ENCODE results near the gene CHMP4B.

CHMP4B gene

DNA sequence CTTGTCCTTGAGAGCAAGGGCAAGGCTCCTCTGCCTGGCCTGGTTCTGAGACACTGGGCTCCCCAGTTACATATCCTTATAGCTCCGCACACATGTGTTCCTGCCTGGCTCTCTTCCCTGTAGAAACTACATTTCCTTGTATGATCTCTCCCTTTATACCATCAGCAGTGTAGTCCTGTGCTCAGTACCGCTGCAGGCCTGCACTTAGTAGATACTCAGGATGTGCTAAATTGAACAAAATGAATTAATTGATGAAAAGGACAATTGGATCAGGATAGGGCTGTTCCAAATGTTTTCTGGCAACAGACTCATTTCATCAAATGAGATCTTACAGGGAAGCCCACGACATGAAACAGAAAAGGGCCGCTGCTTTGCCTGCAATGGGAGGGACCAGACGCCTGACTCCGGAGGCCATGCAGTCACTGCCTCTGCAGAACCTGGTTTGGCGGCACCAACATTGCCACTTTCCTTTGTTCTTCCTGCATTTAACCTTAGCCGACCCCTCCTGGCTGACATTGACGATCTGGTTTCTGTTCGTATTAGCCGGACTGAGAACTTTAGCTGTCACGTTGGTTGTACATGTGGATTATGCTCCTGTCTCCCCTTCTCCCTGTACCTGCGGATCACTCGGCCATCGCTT is 53.3 kb downstream of the CHMP4B start:
- DNase-seq (ENCODE audit: low spot score): no peak

DNA sequence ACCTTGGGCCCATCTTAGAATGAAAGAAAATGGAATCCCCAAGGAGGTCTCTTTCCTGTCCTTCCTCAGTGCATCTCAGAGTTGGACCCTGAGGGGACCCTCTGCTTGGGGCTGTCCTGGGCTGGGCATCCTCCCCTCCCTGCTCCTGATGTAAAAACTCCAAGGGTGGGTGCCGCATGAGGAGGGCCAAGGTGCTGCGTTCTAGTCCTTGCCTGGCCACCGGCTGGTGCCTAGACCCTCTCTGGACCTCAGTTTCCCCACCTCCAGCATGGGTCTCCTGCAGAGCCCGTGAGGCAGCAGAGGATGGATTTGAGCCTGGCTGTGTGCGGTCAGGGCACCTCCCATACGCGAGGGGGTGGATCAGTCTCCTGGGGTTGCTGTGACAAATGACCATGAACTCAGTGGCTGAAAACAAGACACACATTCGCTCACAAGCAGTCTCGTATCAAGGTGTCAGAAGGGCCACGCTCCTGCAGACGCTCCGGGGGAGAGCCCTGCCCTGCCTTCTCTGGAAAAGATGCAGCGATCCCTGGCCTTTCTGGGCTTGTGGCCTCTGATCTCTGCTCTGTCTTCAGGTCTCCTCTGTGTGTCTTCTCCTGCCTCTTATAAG is 54.7 kb downstream of the CHMP4B start:
- no peak for DNase-seq (ENCODE audit: low spot score)

DNA sequence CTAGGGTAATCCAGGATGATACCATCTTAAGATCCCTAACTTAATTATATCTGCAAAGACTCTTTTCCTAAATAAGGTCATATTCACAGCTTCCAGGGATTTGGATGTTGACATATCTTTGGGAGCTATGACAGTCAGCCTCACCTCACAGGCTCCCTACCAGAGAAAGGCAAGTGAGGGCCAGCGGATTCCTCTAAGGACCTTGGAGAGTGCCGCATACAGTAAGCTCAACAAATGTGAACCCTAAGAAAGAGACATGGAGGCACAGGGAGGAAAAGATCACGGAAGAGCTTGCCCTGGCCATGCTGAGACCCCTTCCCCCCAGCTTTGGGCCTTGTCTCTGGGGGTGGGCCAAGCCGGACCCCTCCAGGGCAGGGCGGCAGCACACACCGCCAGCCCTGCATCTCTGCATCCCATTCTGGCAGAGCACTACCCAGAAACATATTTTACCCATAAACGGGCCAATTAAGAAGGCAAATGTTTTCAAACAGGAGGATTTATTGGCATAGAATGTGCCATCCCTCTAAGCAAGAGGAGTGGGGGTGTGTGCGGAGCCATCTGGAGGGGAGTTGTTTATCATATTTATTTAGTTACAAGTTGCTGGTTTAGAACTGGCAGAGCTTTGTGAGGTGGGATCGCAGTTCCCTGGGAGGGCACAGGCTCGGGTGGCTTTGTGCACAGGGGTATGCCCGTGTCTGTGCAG is 55.4 kb downstream of the CHMP4B start:
- DNase-seq (ENCODE audit: low spot score): no peak

DNA sequence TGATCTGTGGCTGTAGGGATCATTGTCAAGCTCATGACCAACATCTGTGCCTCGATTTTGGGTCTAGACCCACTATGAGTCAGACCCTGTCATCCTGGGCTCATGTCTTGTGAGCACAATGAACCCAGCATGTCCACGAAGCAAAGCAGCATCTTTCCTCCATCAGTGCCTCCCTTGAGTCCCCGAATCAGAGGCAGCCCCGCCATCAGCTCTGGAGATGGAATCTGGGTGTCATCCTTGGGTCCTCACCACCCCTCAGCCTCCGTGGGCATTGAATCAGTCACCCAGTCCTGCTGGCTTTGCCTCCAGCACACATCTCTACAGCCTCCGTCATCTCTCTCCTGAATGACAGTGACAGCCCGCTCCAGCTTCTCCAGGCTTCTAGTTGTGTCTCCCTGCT is 56.9 kb downstream of the CHMP4B start:
- DNase-seq (ENCODE audit: low spot score): no peak

DNA sequence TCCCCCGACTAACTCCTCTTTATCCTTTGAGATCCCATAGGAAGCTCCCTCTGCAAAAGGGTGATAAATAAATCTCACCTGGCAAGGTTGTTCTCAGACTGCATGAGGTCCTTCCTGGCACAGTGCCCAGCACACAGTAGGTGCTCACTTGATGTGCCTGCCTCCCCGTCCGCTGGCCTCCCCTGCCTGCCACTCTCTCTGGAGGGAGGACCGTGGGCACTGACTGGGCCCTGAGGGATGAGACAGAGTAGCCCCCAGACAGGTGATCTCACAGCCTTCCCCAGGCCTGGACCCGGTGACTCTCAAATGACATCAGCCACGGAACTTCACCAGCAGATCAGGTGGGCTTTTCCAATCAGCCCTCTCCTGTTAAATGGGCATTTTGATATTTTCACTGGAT is 57.4 kb downstream of the CHMP4B start:
- no peak for DNase-seq (ENCODE audit: low spot score)

DNA sequence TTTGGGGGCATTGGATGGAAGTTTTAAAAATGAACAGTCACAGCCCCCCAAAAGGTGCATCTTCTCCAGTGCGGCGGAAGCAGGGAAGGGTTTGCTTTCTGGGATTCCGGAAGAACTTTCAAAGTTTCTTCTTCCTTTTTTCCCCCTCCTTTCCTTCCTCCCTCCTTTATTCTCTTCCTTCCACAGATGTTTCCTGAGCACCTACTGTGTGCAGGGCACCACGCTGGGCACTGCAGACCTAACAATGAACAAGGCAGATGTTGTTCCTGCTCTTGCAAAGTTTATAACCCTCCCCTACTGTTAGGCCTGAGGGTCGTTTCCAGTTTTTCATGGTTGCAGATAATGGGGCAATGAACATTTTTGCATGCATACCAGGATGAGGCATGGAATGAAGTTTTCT is 58.1 kb downstream of the CHMP4B start:
- DNase-seq (ENCODE audit: low spot score): no peak

DNA sequence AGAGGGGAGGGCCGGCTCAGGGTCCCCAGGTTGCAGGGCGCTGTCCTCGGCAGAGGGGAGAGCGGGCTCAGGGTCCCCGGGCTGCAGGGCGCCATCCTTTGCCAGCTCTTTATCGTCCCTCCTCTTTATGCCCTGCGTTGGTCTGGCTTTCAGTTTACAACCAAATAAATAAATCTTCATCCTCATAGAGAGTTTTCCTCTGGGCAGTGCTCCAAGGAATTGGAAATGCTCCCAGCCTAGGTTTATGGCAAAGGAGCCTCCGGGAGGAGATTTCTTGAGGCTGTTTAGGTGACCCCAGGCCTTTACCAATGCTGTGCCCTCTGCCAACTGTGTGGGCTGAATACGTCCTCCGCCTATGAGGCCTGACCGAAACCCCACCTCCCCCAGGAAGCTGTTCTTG is 60.2 kb downstream of the CHMP4B start:
- DNase-seq (ENCODE audit: low spot score): no peak

DNA sequence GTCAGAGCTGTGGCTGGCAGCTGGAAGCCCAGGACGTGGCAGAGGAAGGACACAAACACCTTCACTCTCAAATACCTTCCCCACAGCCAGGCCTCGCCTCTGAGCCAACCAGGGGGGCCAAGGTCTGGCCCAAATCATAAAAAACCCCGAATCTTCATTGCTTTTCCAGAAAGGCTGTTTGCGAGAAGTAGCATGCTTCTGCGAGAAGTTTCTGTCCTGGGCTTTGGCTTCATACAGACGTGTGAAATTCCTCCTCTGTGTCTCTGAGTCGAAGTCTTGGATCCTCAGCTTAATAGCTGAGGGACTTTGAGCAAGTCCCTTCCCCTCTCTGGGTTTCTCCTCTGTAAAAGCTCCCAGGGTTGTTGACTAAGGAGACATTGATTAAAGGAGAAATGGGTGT is 63.0 kb downstream of the CHMP4B start:
- DNase-seq (ENCODE audit: low spot score): no peak

DNA sequence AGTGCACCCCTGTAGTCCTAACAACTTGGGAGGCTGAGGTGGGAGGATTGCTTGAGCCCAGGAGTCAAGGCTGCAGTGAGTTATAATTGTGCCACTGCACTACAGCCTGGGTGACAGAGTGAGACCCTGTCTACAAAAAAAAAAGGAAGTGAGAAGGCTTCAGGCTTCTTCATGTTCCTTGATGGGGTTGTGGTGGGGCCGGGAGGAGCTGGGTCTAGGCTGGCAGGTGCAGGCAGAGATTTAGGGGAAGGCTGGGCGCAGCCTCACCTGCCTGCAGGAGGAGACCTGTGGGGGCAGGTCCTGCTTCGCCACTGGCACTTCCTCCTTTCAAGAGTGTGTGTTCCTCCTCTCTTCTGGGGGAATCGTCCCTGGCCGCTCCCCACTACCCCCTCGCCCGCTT is 63.9 kb downstream of the CHMP4B start:
- DNase-seq (ENCODE audit: low spot score): no peak

DNA sequence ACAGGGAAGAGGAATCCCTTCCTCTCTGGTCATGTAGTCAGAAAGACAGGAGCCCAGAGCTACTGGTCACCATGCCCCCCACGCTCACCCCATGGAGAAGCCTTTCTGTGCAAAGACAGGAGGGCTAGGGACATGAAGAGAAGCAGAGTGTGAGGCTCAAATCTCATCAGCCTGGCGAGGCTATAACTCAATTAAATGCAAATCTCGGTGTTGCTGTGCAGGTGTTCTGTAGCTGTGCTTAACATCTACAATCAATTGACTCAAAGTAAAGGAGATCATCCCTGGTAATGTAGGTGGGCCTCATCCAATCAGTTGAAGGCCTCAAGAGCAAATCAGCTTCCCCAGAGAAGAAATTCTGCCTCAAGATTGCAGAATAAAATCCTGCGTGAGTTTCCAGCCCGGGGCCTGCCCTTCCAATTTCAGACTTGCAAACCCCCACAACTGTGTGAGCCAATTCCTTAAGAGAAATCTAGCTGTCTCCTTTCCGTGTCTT is 64.4 kb downstream of the CHMP4B start:
- DNase-seq (ENCODE audit: low spot score): no peak

DNA sequence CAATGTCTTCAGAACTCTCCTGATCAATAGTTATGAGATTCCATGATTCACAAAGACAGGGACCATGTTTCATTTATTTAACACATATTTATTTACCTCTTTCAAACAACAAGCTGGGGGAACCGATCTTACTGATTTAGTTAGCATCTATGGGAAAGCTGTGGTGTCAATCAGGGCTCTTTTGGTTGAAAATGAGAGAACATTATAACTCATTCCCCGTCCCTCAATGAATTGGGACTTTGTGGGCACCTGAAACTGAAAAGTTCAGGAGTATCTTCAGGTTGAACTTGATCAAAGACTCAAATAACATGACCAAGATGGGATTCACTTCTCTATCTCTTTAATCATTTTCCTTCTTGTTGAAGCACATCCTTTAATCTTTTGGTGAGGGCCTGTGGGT is 67.4 kb downstream of the CHMP4B start:
- no peak for DNase-seq (ENCODE audit: low spot score)

DNA sequence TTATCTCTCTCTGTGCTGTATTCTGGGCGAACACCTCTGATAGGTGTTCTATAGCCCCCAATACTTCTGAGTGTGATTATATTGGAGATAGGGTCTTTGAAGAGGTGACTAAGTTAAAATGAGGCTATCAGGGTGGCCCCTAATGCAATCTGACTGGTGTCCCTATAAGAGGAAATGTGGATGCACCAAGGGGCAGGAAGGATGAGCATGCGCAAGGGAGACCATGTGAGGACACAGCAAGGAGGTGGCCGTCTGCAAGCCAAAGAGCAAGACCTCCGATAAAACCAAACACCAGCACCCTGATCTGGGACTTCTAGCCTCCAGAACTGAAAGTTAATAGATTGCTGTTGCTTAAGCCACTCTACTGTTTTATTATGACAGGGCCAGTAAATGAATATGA is 69.2 kb downstream of the CHMP4B start:
- DNase-seq (ENCODE audit: low spot score): no peak

DNA sequence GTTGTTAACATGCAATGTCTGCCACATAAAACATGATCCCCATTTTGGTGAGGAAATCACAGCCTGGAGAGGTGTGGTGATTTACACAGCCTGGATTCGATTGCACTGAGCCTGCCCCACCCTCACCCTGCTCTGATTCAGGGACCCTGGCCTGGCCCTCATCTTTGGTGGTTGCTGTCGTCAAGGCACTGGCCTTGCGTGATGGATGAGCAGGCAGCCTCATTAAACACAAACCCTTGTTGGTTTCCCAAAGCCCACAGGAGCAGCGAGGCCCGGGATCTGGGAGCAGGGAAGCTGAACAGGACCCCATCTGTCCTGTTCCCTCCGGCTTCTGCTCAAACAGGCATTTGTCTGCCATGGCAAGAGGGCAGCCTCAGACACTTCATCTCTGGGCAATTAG is 70.8 kb downstream of the CHMP4B start:
- no peak for DNase-seq (ENCODE audit: low spot score)

DNA sequence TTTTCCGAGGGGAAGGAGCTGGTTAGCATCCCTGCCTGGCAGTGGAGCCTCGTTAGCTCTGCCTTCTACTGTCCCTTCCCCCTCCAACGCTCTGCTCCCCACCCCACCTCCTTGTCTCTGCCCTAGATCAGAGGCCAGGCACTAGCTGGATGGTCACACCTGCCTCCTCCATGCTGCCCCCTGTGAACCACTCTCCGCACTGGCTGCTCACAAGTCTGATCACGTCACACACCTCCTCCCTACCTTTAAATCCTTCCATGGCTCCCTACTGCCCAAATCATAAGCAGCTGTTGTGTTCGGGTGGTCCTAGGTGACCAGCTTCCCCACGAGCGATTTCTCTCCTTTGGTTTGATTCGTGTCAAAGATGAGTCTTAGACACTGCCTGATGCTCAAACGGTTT is 71.3 kb downstream of the CHMP4B start:
- no peak for DNase-seq (ENCODE audit: low spot score)

DNA sequence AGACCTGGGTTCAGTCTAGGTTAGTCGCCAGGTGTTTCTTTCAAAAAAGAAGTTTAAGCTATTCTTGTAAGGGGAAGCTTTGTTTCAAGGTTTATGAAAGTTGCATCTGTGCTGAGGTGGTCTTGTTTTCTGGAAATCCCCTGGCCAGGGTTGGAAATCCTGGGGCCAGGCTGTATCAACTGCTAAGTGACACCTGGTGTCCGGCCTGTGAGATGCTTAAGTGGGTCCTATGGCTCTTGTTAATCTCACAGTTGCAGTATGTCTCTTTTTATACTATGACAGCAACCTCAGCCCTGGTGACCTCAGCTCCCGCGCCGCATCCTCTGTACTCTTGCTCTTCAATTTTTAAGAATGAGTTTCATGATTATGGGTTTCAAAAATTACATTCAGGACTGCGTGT is 72.0 kb downstream of the CHMP4B start:
- DNase-seq (ENCODE audit: low spot score): no peak

DNA sequence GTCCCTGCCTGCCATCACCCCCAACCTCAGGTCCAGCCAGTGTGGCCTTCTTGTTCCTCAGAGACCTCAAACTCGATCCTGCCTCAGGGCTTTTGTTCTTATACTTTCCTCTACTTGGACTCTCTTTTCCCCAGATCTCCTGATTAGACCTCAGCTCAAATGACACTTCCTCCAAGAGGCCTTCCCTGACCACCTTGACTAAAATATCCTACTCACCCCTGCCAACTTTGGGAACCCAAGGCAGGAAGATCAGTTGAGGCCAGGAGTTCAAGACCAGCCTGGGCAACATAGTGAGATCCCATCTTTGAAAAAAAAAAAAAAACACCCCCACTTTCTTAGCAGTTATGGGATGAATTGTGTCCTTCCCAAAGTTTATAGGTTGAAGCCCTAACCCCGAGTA is 73.5 kb downstream of the CHMP4B start:
- no peak for DNase-seq (ENCODE audit: low spot score)

DNA sequence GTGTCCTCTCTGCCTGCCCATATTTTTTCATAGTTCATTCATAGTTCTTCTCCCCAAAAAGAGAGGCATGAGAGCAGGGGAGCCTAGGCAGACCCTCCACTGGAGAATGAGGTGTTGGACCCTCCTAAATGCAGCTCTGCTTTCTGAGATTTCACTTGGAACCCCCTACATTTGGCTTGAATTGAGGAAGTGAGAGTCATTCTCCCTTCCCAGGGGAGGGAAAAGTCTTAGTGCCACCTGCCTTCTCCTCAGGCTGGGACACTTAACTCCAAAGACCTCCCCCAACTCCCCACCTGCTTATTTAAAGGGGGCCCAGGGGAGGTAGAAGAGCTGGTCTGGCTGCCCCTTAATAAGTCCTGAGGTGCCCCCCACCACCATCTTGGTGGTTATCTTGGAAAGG is 78.2 kb downstream of the CHMP4B start:
- no peak for DNase-seq (ENCODE audit: low spot score)

DNA sequence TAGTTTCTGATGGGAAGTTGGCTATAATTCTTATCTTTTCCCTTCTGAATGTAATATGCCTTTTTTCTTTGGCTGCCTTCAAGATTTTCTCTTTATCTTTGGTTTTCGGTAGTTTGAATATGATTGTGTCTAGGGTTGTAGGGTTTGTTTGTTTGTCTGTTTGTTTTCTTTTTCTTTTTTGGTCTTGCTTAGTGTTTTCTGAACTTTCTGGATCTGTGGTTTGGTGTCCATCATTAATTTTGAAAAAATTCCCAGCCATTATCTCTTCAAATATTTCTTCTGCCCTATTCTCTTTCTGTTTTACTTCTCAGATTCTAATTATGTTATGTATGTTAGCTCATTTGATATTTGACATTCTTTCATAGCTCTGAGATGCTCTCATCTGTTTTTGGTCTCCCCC is 79.4 kb downstream of the CHMP4B start:
- no peak for DNase-seq (ENCODE audit: low spot score)

DNA sequence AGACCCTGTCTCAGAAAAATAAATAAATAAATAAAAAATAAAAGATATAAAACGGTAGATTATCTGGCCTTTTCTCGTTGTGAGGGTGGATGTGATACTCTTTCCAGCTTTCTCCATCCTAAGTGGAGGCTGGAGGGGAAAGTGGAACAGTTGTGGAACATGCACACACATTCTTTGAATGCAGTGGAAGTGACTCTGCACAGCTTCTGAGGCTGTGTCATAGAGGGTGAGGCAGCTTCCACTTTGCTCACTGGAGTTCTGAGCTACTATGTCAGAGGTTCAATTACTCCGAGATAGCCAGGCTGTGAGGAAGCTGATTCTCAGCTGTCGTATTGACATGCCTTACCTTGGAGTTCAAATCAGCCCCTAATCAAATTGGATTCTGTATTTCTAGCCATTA is 82.2 kb downstream of the CHMP4B start:
- no peak for DNase-seq (ENCODE audit: low spot score)

DNA sequence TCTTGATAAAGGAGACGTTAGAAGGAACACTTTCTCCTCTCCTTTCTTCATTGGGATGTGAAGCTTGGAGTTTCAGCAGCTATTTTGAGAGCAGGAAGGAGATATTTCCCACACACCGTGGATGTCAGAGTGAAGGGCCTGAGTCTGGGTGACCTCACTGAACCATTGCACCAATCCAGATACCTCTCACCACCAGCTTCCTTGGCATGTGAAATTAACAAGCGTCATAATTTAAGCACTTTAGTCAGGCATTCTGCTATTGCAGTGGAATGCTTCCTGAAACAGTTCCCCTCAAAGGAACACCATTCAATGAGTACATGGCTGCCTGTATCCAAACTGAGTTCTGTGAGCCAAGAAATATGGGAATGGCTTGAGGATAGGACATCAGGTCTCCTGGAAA is 83.7 kb downstream of the CHMP4B start:
- no peak for DNase-seq (ENCODE audit: low spot score)

DNA sequence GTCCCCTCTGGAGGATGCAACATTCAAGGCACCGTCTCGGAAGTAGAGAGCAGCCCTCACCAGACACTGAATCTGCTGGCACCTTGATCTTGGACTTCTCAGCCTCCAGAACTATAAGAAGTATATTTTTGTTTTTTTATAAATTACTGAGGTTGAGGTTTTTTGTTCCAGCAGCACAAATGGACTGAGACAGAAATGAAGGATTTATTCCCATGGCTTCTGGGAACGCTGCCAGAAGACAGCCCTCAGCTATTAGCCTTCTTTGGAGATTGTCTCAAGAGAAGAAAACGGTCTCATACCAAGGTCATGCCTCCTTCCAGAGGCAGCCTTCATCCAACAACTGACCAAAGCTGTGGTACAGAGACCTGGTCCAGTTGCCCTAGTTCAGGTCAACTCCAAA is 85.4 kb downstream of the CHMP4B start:
- no peak for DNase-seq (ENCODE audit: low spot score)

DNA sequence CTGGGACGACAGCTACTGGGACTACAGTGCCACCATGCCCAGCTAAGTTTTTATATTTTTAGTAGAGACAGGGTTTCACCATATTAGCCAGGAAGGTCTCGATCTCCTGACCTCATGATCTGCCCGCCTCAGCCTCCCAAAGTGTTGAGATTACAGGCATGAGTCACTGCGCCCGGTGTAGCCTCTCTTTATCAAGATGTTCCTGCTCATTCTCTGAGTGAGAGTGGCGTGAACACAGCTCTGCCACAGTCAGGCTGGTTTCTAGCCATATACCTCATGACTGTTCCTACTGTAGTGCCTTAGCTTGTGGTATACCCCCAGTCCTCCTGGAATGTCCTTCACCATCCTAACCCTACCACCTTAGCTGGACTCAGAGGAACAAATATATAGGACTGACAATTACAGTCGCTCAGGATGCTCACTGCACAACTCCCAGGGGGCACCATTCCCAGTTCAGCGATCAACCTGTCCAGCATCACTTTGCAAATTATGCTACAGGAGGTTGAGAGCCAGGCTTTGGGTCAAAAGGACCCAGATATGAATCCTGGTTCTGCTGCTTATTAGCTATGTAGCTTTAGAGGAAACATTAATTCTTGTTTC is 86.3 kb downstream of the CHMP4B start:
- no peak for DNase-seq (ENCODE audit: low spot score)

DNA sequence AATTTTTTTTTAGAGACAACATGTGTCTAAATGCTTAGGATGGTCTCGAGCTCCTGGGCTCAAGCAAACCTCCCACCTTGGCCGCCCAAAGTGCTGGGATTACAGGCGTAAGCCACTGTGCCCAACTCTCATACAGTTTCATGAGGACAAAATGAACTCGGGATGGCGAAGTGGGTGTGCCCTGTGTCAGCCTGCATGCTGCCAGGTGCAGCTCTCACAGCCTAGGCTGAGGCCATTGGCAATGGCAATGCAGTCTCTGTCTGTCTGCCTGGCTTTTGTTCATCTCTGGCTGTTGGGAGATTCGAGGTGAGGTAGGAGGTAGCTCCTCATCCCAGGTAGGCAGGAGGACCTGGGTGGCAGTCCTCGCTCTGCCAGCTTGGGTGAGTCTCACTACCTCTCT is 88.0 kb downstream of the CHMP4B start:
- no peak for DNase-seq (ENCODE audit: low spot score)

Measured in HuH-7 (cell line).